SJCRH30 (cell line): Measurements from ENCODE around the gene ROPN1L. TPM values are rescaled to one million over a fixed set of nuclear protein-coding genes. Genes with fewer than 3 reads are reported as not detected.
"Not testable (repeated sequence)": the region's sequence is repeated elsewhere in the genome, so short reads cannot be mapped to it uniquely, and the experiment has no call there.

Source experiments
- DNase-seq, 2 experiments: peaks; one replicate each; pipeline ENCODE4 v3.0.0-alpha.2; 2015 to 2020
- H3K27ac ChIP-seq: fragments of 250-450 bp; sonication (Bioruptor Pico); 2 replicates; pipeline ENCODE4 v1.5.1; 2020; ENCODE audit warnings: mild to moderate bottlenecking, moderate library complexity
- H3K27me3 ChIP-seq: fragments of 250-450 bp; sonication (Bioruptor Pico); 2 replicates; pipeline ENCODE4 v1.5.1; 2020; ENCODE audit warnings: mild to moderate bottlenecking, moderate library complexity
- H3K36me3 ChIP-seq: fragments of 250-450 bp; sonication (Bioruptor Pico); 2 replicates; pipeline ENCODE4 v1.5.1; 2020; ENCODE audit warnings: mild to moderate bottlenecking, moderate library complexity
- H3K4me1 ChIP-seq: fragments of 250-450 bp; sonication (Bioruptor Pico); 2 replicates; pipeline ENCODE4 v1.5.1; 2020; ENCODE audit warnings: mild to moderate bottlenecking, moderate library complexity
- H3K4me3 ChIP-seq: fragments of 250-450 bp; sonication (Bioruptor Pico); 2 replicates; pipeline ENCODE4 v1.5.1; 2020; ENCODE audit warnings: mild to moderate bottlenecking, moderate library complexity
- H3K9me3 ChIP-seq: fragments of 250-450 bp; sonication (Bioruptor Pico); replicated peaks from 2 replicates; pipeline ENCODE4 v1.5.1; 2020; ENCODE audit warnings: mild to moderate bottlenecking, moderate library complexity
- total RNA-seq: library from RNA; depleted of rRNA; stranded (reverse); fragments of >200 nt; shearing (Covaris generic); gene quantifications from 2 replicates; pipeline ENCODE4 v1.2.3, GENCODE V29; 2014; rRNA removed

The ROPN1L gene
- total RNA-seq, 1 experiment from 2014 or later = 0.14 TPM

DNA sequence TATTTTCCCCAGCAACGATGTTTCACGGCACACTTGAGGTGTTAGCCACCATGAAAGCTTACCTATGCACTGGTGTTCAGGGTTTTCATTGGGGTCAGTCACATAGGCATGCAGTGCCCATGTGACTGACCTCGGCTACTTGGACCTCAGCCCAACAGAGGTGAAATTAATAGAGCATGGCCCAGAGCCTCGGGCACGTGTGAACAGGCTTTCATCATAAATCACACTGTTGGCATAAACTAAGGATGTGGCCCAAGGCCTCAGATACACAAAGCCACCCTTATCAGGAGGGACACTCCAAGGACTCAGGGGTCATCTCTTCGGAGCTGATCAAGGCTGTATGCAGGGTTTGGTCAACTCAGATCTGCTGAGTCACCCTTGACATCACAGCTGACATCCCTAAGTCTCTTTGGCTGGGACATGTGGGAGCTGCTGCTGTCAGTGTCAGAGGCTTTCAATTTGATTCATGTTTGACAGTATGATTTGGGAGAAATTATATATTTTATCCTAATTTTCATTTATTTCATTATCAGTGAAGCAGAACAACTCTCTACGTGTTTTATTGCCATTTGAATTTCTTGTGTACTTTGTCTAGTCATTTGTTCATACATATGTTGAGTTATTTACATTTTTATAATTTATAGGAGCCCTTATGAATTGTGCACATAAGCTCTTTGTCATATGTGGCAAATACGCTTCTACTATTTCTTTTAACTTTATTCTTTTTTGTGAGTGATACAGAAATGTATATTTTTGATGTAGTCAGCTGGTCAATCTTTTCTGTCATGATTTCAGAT lies 62.5 kb downstream of the ROPN1L start:
- H3K27ac ChIP-seq = no peak overlapping the region
- H3K27me3 ChIP-seq = no peaks in the 10 kb centered on the region
- DNase-seq = no peak

DNA sequence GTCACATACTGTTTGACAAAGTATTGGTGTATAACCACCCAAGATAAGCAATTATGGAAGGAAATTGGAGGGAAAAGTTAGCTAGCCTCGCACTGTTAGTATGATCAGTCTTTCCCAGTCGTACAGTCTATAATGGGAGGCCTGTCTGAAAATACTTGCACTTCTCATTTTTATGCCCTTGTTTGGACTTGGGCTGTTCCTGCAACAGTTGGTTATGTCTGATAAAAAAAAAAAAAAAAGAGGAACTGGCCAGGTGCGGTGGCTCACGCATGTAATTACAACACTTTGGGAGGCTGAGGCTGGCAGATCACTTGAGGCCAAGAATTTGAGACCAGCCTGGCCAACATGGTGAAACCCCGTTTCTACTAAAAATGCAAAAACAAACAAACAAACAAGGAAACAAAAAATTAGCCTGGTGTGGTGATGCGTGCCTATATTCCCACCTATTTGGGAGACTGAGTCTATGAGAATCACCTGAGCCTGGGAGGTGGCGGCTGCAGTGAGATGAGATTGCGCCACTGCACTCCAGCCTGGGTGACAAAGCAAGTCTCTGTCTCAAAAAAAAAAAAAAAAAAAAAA lies 63.9 kb downstream of the ROPN1L start:
- H3K9me3 ChIP-seq = no peaks in the 10 kb centered on the region
- no peaks in the 10 kb centered on the region for H3K27me3 ChIP-seq
- H3K36me3 ChIP-seq = no peaks in the 10 kb centered on the region
- DNase-seq = no peak
- no peak overlapping the region for H3K4me3 ChIP-seq
- peaks cover 7% of the 10 kb centered on the region; the same call in 1 of the 2 replicates for H3K4me1 ChIP-seq
- H3K27ac ChIP-seq = no peak overlapping the region

More for the DNA sequence above, 62.5 kb downstream of the ROPN1L start:
- peaks cover 7% of the 10 kb centered on the region; the same call in 1 of the 2 replicates for H3K4me1 ChIP-seq
- H3K4me3 ChIP-seq = no peak overlapping the region
- no peaks in the 10 kb centered on the region for H3K36me3 ChIP-seq
- no peaks in the 10 kb centered on the region for H3K9me3 ChIP-seq

DNA sequence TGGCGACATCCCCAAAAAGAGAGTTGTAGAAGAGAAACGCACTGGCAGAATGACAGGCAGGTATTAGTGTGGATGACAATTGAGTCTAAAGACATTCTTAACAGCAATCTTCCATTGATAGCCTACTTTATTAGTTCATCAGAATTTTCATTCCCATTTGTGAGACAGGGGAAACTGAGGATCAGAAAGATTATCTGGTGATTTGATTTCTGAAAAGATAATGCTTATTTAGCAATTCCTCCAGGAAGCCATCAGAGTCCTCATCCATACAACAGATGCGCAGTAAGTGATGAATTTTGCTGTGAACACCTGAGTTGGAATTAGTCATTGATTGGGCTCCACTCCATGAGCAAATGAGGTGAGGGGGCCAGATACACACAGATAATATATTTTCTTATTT lies 64.9 kb downstream of the ROPN1L start:
- Histone ChIP-seq H3K27ac (no peak overlapping the region), H3K36me3 (no peaks in the 10 kb centered on the region), H3K9me3 (no peaks in the 10 kb centered on the region), H3K27me3 (no peaks in the 10 kb centered on the region), H3K4me3 (no peak overlapping the region), H3K4me1 (peaks cover 7% of the 10 kb centered on the region; the same call in 1 of the 2 replicates)
- no peak for DNase-seq

DNA sequence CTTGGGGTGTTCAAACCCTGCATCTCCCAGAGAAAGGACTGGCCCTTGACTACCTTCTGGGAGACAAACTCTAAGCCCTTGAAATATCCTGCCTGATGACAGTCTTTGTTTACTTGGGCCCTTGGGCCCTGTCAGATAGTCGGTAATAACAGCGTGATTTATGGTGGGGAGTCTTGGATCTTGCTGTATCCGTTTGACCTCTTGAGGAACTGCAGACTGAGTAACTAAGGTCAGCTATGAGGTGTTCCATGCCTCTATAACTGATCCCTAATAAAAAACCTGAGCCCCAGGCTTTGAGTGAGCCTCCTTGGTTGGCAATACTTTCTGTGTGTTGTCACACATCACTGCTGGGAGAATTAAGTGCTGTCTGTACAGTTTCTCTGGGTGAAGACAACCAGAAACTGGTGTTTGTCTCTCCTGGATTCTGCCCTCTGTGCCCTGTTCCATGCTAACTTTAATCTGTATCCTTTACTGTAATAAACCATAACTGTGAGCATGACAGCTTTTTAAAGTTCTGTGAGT lies 66.0 kb downstream of the ROPN1L start:
- Histone ChIP-seq H3K4me1 (peaks cover 7% of the 10 kb centered on the region), H3K4me3 (no peak overlapping the region), H3K27me3 (no peaks in the 10 kb centered on the region), H3K9me3 (no peaks in the 10 kb centered on the region), H3K27ac (no peak overlapping the region), H3K36me3 (no peaks in the 10 kb centered on the region)
- no peak for DNase-seq

DNA sequence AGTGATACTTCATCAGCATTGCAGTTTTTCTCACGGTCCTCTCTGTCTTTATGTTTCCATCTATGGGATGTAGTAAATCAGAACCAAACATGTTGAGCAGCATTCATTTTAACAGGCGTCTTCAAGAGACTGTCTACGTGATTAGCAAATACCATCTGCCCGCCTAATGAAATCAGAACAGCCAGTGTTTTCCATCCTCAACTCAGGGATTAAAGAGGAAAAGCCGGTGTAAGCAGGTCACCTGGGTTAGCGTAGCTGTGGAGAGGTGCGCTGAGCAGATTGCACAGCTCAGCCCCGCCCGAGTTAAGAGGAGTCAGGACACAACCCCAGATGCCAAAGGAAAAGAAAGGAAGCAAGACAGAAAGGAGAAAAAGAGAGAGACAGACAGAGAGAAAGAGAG lies 67.9 kb downstream of the ROPN1L start:
- Histone ChIP-seq H3K4me3 (no peak overlapping the region), H3K36me3 (no peaks in the 10 kb centered on the region), H3K27ac (no peak overlapping the region), H3K4me1 (peaks cover 4% of the 10 kb centered on the region), H3K9me3 (no peaks in the 10 kb centered on the region), H3K27me3 (no peaks in the 10 kb centered on the region)
- DNase-seq = no peak

DNA sequence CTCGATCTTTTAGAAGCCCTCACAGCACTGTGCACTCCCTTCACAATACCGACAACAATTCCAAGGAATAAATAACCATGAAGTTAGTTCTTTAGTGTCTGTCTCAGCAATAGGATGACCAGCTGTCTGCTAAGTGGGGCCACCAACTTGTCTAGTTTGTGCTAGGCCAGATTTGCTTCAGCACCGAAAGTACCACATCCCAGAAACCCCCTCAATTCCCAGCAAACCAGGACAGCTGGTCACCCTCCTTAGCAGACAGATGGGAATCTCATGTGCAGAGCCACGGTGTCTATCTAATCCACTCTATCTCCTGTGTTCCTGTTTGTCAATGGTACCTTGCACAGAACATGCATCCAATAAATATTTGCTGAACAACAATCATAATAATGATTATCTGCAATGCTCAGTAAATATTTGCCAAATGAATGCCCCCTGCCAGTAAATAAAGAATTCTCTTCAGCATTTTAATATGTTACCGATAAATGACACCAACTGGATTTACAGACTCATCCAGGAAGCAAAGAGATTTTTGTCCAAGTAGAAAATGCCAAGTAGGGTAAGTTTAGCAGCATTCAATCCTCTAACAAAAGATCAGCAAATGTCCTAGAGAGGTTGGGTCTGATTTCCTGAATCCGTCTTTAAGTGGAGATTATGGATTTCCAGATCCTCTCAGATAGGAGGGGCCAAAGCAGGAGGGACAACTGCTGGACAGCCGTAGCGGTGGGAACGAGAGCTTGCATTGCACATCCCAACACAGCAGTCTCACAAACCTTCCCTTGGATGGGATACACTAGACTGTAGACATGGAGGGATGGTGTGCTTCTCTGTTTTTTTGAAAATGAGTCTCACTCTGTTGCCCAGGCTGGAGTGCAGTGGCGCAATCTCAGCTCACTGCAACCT lies 70.3 kb downstream of the ROPN1L start:
- no peaks in the 10 kb centered on the region for H3K36me3 ChIP-seq
- peaks cover 4% of the 10 kb centered on the region for H3K4me1 ChIP-seq
- no peaks in the 10 kb centered on the region for H3K27me3 ChIP-seq
- H3K27ac ChIP-seq = no peak overlapping the region
- no peaks in the 10 kb centered on the region for H3K9me3 ChIP-seq
- no peak for DNase-seq
- H3K4me3 ChIP-seq = no peak overlapping the region

DNA sequence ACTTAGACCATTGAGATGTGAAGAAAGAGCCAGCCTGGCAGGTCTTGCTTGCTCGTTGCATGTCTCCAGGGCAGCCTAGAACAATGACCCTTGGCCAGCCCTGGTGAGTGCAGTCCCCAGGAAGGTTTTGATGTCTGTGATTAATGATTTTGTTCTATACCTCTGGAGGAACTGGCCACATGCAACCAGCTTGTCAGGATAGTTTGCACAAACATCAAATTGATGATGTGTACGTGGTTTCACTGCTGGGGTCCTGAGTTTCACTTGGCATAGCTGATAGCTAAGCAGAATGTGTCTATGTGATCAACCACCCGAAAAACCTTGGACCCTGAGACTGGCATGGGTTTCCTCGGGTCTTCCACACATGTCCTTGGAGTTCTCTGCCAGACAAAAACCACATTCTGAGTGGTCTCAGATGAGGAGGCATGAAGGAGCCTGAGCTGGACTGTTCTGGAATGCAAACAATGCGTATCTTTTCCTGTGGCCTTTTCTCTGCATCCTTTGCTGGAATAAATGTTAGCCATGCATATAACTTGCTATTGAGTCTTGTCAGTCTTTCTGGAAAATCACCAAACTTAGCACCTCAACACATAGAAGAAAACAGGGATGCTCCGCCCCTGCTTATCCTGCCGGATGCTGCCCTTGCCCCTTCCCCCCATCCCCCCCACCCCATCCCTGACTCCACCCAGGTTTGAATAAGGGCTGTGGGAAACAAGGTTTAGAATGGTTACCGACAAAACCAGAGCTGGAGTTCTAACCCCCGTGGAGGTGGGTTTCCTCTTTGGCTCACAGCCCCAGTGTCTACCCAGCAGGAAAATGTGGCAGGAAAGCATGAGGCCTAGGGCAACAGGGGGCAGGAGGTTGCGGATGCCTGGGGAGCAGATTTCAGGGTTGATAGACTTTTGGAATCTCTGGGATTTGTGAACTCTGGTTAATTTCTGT lies 72.1 kb downstream of the ROPN1L start:
- H3K4me3 ChIP-seq = no peak overlapping the region
- peaks cover 4% of the 10 kb centered on the region for H3K4me1 ChIP-seq
- H3K27me3 ChIP-seq = no peaks in the 10 kb centered on the region
- H3K36me3 ChIP-seq = no peaks in the 10 kb centered on the region
- no peak overlapping the region; the same call in 1 of the 2 replicates for H3K27ac ChIP-seq
- peak; percentile 40 to 52 for DNase-seq
- no peaks in the 10 kb centered on the region for H3K9me3 ChIP-seq

DNA sequence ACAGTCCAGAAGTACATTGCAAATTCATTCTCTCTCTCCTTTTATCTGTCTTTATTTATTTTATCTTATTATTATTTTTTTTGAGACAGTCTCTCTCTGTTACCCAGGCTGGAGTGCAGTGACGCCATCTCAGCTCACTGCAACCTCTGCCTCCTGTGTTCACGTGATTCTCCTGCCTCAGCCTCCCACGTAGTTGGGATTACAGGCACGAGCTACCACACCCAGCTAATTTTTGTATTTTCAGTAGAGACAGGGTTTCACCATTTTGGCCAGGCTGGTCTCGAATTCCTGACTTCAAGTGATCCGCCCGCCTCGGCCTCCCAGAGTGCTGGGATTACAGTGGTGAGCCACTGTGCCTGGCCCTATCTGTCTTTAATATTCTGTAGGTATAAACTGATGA lies 72.9 kb downstream of the ROPN1L start:
- H3K9me3 ChIP-seq, H3K36me3 ChIP-seq, H3K4me3 ChIP-seq, DNase-seq, H3K27ac ChIP-seq, H3K27me3 ChIP-seq, H3K4me1 ChIP-seq: not testable (repeated sequence)

Other genes with a start within 250 kb of the ROPN1L start
- 13.8 and 15.8 TPM in 2 replicates for gene ATPSCKMT, start 192.0 kb upstream of the ROPN1L start, total RNA-seq
- gene CCT5, start 191.6 kb upstream of the ROPN1L start, total RNA-seq = 397 and 405 TPM in 2 replicates
- not detected in 2 replicates for gene CMBL, start 134.0 kb upstream of the ROPN1L start, total RNA-seq
- gene MARCHF6, start 88.2 kb upstream of the ROPN1L start, total RNA-seq = 24.5 and 31.9 TPM in 2 replicates
- gene ANKRD33B, start 122.2 kb downstream of the ROPN1L start, total RNA-seq = 3.5 and 4.0 TPM in 2 replicates